Activated T-cell treated with anti-CD3 and anti-CD28 coated beads, Interleukin-2, amount 50 U/mL, for 4 hours (primary cell): ENCODE measurements around the gene KCNS1. TPM values are rescaled to one million over a fixed set of nuclear protein-coding genes. Genes with fewer than 3 reads are reported as not detected.

ENCODE experiments used
- total RNA-seq, 3 donors: library from RNA; stranded (reverse); gene quantifications; one replicate each; pipeline ENCODE4 v1.2.1, GENCODE V29; 2021

The KCNS1 gene
- total RNA-seq, 3 donors from 2014 or later: 0.13 to 0.37 (median 0.16) TPM

Other genes with a start within 250 kb of the KCNS1 start
- gene YWHAB, start 215.4 kb downstream of the KCNS1 start, total RNA-seq: 100 to 1,000 TPM; 278 to 293 (median 280) TPM
- gene PABPC1L, start 191.1 kb downstream of the KCNS1 start, total RNA-seq: 10 to 100 TPM; 46.2 to 63.0 (median 50.2) TPM
- gene TOMM34, start 140.7 kb downstream of the KCNS1 start, total RNA-seq: 10 to 100 TPM; 70.8 to 76.6 (median 71.6) TPM
- 100 to 1,000 TPM; 134 to 157 (median 149) TPM for gene STK4, start 134.6 kb downstream of the KCNS1 start, total RNA-seq
- gene WFDC5, start 14.0 kb upstream of the KCNS1 start, total RNA-seq: not detected
- not detected for gene WFDC12, start 23.3 kb upstream of the KCNS1 start, total RNA-seq
- under 1 TPM in 1 of 3 donors, not detected in 2; 0.52 TPM for gene PI3, start 73.8 kb upstream of the KCNS1 start, total RNA-seq
- gene SEMG1, start 105.9 kb upstream of the KCNS1 start, total RNA-seq: not detected
- gene SEMG2, start 120.2 kb upstream of the KCNS1 start, total RNA-seq: not detected
- gene SLPI, start 153.4 kb upstream of the KCNS1 start, total RNA-seq: under 1 TPM; 0.63 to 0.95 (median 0.83) TPM
- gene RBPJL, start 205.7 kb upstream of the KCNS1 start, total RNA-seq: under 1 TPM in 2 of 3 donors, not detected in 1; 0.13 to 0.19 TPM
- gene MATN4, start 207.2 kb upstream of the KCNS1 start, total RNA-seq: under 1 TPM in 2 of 3 donors, not detected in 1; 0.11 to 0.13 TPM
- 100 to 1,000 TPM in 2 of 3 donors, 10 to 100 TPM in 1; 94.0 to 138 (median 102) TPM for gene SDC4, start 247.3 kb upstream of the KCNS1 start, total RNA-seq